Measurements from ENCODE around the gene SLC66A2. TPM values are rescaled to one million over a fixed set of nuclear protein-coding genes. Genes with fewer than 3 reads are reported as not detected.
"Not testable (repeated sequence)": the region's sequence is repeated elsewhere in the genome, so short reads cannot be mapped to it uniquely, and the experiment has no call there.

SLC66A2 gene
- total RNA-seq, 1 donor from 2014 or later, result 34.4 TPM

DNA sequence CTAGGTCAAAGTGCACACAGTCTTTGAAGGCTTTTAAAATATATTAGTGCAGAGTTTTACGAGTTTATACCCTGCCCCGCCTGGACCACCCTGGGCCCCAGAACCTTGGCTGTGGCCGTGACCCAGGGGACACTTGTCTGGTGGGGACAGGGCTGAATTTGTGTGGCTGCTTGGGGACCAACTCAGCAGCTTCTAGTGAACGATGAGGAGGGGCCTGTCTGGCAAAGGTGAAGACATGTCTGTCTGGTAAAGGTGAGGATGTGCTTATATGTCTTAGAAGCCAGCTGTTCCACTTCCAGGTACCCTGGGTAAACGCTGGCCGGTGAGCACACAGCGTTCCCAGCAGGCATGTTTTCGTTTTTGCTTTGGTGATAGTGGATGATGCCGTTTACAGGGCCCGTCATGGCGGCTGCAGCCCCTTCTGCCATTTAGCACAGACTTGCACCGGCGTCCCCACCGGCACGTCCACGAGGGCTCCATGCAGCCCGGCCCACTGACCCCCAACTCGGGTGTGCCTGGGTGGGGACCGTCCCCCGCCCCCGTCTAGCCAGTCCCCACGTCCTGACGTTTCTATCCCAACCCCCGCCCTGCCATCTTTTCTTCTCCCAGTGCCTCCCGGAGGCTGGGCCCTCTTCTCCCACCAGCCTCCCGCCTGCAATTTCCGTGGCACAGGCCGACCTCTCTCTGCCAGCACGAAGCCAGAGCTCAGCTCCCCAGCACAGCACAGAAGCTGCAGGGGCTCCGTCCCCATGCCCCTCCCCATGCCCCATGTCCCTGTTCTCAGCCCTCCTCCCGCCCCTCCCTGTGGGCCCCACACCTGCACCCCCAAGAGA, 67.8 kb downstream of the SLC66A2 start:
- Mint-ChIP-seq H3K9me3 (peaks cover 12% of the 10 kb centered on the region), H3K4me1 (no peaks in the 10 kb centered on the region), H3K36me3 (no peaks in the 10 kb centered on the region), H3K4me3 (no peak overlapping the region), H3K27me3 (ENCODE audit: low read depth) (no peaks in the 10 kb centered on the region), H3K27ac (no peak overlapping the region)
- no peak for DNase-seq (ENCODE audit: low spot score in 2 of 2, unreplicated experiment in 2 of 2)
- TF ChIP-seq, protein P1, sequence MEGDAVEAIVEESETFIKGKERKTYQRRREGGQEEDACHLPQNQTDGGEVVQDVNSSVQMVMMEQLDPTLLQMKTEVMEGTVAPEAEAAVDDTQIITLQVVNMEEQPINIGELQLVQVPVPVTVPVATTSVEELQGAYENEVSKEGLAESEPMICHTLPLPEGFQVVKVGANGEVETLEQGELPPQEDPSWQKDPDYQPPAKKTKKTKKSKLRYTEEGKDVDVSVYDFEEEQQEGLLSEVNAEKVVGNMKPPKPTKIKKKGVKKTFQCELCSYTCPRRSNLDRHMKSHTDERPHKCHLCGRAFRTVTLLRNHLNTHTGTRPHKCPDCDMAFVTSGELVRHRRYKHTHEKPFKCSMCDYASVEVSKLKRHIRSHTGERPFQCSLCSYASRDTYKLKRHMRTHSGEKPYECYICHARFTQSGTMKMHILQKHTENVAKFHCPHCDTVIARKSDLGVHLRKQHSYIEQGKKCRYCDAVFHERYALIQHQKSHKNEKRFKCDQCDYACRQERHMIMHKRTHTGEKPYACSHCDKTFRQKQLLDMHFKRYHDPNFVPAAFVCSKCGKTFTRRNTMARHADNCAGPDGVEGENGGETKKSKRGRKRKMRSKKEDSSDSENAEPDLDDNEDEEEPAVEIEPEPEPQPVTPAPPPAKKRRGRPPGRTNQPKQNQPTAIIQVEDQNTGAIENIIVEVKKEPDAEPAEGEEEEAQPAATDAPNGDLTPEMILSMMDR (IDR thresholded peaks at IDR 0.05; ENCODE audit: unreplicated experiment), result no peak

DNA sequence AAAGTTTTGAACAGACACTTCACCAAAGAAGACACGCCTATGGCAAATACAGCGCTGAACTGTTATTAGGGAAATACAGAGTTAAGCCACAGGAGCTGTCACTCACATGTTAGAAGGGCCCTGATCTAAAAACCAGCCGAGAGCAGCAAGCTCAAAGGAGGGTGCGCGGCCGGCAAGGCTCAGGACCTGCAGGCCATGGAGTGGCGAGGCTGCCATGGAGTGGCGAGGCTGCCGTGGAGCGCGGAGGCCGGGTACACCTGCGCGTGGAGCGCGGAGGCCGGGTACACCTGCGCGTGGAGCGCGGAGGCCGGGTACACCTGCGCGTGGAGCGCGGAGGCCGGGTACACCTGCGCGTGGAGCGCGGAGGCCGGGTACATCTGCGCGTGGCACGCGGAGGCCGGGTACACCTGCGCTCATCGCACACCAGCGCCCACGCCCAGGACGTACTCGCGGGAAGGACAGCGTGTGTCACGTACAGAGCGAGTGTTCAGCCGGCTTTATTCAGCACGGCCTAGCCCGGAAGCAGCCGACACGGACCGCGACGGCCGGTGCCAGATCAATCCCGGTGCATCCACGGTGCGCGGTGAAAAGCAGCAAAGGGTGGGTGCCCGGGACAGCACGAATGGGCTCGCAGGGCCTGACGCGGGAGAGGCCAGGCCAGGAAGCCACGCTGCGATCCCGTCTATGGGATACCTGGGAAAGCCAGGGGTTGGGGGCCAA, 68.8 kb downstream of the SLC66A2 start:
- Mint-ChIP-seq H3K4me1 (no peaks in the 10 kb centered on the region), H3K27ac (no peak overlapping the region), H3K9me3 (peaks cover 12% of the 10 kb centered on the region), H3K27me3 (ENCODE audit: low read depth) (no peaks in the 10 kb centered on the region), H3K4me3 (no peak overlapping the region), H3K36me3 (no peaks in the 10 kb centered on the region)
- TF ChIP-seq, protein P1 (IDR thresholded peaks at IDR 0.05; ENCODE audit: unreplicated experiment), result no peak
- no peak for DNase-seq (ENCODE audit: low spot score in 2 of 2, unreplicated experiment in 2 of 2)

DNA sequence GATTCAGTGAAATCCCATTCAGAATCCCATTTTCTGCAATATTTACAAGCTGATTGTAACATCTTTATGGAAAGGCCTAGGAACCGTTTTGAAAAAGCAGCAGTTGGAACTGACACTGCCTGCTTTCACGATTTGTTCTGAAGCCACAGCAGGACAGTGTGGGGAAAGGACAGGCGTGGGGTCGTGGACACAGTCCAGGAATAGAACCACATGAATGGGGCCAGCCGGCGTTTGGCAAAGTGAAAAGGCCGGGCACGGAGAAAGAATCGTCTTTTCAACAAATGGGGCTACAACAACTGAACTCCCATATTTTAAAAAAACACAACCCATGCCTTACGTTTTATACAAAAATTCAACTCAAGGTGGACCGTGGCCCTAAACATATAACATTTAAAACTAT, 69.8 kb downstream of the SLC66A2 start:
- TF ChIP-seq, protein P1 (IDR thresholded peaks at IDR 0.05; ENCODE audit: unreplicated experiment), result no peak
- Mint-ChIP-seq H3K27ac (no peak overlapping the region), H3K4me3 (no peak overlapping the region)

DNA sequence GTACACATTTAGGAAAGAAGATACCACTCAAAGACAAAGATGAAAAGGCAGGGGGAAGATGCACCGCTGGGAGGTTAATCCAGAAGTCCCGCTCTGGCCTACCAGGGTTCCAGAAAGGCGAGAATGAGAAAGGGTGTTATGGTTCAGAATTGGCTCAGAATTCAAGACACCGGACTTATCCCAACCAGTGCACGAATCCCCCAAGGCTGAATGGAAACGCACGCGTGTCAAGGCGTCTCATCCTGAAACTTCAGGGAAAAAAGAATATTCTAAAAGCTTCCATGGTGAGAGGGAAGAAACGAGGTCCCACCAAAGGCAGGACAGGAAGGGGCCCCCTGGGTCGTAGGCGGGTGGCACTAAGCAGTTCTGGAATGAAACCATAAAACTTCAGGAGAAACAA, 71.9 kb downstream of the SLC66A2 start:
- H3K9me3 Mint-ChIP-seq, result peaks cover 12% of the 10 kb centered on the region
- no peak for DNase-seq (ENCODE audit: low spot score in 2 of 2, unreplicated experiment in 2 of 2)
- no peak overlapping the region for H3K27ac Mint-ChIP-seq
- no peaks in the 10 kb centered on the region for H3K36me3 Mint-ChIP-seq
- H3K4me3 Mint-ChIP-seq, result no peak overlapping the region
- H3K4me1 Mint-ChIP-seq, result no peaks in the 10 kb centered on the region
- TF ChIP-seq, protein P1 (IDR thresholded peaks at IDR 0.05; ENCODE audit: unreplicated experiment), result no peak
- peaks cover 7% of the 10 kb centered on the region for H3K27me3 Mint-ChIP-seq (ENCODE audit: low read depth)

More for the DNA sequence above, 69.8 kb downstream of the SLC66A2 start:
- Mint-ChIP-seq H3K27me3 (ENCODE audit: low read depth) (peaks cover 5% of the 10 kb centered on the region), H3K9me3 (peaks cover 12% of the 10 kb centered on the region), H3K4me1 (no peaks in the 10 kb centered on the region), H3K36me3 (no peaks in the 10 kb centered on the region)
- DNase-seq (ENCODE audit: low spot score in 2 of 2, unreplicated experiment in 2 of 2), result no peak

DNA sequence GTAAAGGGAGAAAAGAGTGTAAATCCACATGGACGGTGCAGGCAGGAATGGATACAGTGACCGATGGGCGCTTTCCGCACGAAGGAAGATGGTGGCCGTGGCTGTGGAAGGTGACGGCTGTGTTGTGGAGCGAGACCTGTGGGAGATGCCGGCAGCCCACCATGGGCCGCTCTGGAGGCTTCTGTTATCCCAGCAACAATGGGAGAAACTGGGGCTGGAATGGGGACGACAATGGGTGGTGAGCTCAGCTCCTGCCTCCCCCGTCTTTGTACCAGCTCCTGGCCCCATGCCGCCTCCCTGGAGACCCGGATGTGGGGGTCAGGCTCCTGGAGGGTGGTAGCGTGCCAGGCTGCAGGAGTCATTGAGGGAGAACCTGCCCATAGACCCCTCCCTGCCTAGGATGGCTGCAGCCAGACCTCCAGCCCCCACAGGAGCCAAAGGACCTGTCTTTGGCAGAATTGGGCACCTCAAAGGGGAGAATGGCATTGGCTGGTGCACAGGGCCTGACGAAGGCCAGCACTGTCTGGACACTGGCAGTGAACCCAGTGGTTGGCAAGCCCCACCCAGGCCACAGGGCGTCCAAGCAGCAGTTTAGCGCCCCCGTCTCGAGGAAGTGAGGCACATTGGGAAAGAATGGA, 72.6 kb downstream of the SLC66A2 start:
- Mint-ChIP-seq H3K9me3 (peaks cover 12% of the 10 kb centered on the region), H3K27ac (no peak overlapping the region), H3K27me3 (ENCODE audit: low read depth) (peaks cover 7% of the 10 kb centered on the region), H3K4me1 (no peaks in the 10 kb centered on the region), H3K4me3 (no peak overlapping the region), H3K36me3 (no peaks in the 10 kb centered on the region)
- TF ChIP-seq, protein P1 (IDR thresholded peaks at IDR 0.05; ENCODE audit: unreplicated experiment), result no peak
- no peak for DNase-seq (ENCODE audit: low spot score in 2 of 2, unreplicated experiment in 2 of 2)

DNA sequence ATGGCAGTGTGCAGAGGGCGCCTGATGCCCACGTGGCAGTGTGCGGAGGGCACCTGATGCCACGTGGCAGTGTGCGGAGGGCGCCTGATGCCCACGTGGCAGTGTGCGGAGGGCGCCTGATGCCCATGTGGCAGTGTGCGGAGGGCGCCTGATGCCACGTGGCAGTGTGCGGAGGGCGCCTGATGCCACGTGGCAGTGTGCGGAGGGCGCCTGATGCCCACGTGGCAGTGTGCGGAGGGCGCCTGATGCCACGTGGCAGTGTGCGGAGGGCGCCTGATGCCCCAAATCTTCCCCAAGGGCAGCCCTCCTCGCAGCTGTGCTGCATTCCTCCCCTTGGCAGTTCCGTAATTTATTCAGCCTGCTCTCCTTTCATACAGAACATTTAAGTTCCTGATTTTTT, 73.2 kb downstream of the SLC66A2 start:
- not testable (repeated sequence) for DNase-seq (ENCODE audit: low spot score in 2 of 2, unreplicated experiment in 2 of 2); H3K4me3 Mint-ChIP-seq; H3K27ac Mint-ChIP-seq; H3K36me3 Mint-ChIP-seq; H3K27me3 Mint-ChIP-seq (ENCODE audit: low read depth); H3K4me1 Mint-ChIP-seq
- peaks cover 12% of the 10 kb centered on the region for H3K9me3 Mint-ChIP-seq

All from mesothelial cell of epicardium (in vitro differentiated cells).